Skin of body (tissue), 2 donors: ENCODE data around the gene SLF1. TPM values are rescaled to one million over a fixed set of nuclear protein-coding genes. Genes with fewer than 3 reads are reported as not detected.
"Not testable (repeated sequence)": the region's sequence is repeated elsewhere in the genome, so short reads cannot be mapped to it uniquely, and the experiment has no call there.

Experiments
- DNase-seq: peaks from one replicate; lab custom pipeline; 2025; lab: John Stamatoyannopoulos, UW
- total RNA-seq: library from RNA; depleted of rRNA; stranded (reverse); fragments of >200 nt; gene quantifications from one replicate; pipeline ENCODE4 v1.2.3, GENCODE V29; 2014

SLF1 gene
- 11.0 TPM for total RNA-seq

DNA sequence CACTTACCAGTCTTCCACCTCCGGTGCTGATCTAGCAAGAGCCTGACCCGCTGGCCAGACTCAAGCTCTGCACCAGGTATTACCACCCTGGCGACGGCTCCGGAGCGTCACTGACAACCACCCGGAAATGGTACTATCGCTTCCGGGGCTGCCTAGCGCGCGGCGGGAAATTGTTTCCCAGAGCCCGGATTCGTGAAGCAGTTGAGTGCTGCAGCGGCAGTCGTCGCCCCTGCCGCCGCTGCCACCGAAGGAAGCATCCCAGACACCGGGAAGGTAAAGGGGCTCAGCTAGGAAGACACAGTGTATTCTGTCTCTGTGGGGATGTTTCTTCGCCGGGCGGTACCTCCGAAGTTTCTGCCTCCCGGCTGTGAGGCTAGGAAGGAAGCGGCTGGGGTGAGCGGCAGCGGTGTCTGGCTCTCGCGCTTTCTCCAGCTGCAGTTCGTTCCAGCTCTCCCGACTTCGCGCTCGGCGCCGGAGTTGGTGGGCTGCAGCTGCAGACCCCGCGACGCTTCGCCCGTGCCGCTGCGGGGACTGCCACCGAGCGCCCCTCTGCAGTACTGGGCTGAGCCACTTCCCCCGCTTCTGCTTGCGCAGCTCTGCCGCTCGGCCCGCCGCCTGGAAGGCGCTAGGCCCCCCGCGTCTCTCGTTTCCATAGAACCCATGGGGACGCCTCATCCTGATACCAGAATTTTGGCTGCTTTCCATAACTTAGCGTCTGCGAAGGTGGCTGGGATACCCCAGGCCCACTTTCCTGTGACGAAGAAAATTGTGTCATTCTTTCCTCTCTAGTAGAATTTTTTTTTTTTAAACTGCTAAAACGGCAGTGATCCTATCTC lies at the start of gene SLF1, which contains the start of gene KIAA0825:
SLF1 (plus strand) TSS at position 177 of the 836 bp plus-strand sequence. CDS start 10,142 bp downstream, outside the sequence.
KIAA0825 (minus strand) TSS at position 112 of the 836 bp plus-strand sequence. CDS start 81,478 bp downstream, outside the sequence.
- peak; percentile 82 for DNase-seq

DNA sequence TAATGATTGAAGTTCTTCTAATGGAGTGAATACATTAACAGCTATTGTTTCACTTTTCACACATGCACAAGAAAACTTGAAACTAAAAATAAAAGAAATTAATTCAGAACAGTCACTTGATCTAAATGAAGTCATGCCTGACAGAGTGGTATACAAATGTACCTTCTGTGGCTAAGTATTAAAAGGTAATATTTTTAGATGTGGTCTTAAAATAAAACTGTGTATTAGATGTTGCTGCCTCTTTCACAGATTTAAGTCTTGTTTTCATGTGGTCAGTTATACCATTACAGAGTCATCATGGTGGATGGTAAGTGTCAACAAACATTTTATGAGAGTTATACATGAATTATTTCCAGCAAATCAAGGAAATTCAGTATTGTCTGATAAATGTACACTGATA lies 47.1 kb upstream of the SLF1 start:
- DNase-seq = no peak

DNA sequence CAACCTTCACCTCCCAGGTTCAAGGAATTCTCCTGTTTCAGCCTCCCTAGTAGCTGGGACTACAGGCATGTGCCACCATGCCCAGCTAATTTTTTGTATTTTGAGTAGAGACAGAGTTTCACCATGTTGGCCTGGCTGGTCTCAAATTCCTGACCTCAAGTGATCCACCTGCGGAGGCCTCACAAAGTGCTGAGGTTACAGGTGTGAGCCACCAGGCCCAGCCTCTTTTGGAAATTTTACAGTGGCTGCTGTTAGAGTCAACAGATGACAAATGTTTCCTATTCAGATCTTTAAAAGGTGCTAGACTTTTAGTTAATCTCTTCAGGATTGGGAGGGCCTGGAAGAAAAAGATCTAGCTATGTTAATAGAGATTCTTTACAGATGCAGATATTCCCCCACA lies 45.1 kb upstream of the SLF1 start:
- DNase-seq = not testable (repeated sequence)

DNA sequence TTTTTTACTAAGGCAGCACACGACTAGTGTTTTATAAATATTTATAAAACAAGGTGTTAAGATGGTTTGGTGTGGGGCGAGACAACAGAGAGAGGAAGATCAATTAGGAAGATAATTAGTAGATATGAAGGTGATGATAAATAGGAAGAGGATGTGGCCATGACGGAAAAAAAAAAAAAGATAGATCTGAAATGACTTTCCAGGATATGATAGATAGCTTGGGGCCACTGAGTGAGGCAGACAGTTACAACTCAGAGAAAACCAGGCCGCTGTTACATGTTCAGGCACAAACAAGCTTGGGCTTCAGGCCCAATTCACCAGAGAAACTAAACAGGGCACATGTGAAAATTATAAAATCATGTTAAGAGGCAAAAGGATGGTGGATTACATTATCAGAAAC lies 43.3 kb upstream of the SLF1 start:
- no peak for DNase-seq

DNA sequence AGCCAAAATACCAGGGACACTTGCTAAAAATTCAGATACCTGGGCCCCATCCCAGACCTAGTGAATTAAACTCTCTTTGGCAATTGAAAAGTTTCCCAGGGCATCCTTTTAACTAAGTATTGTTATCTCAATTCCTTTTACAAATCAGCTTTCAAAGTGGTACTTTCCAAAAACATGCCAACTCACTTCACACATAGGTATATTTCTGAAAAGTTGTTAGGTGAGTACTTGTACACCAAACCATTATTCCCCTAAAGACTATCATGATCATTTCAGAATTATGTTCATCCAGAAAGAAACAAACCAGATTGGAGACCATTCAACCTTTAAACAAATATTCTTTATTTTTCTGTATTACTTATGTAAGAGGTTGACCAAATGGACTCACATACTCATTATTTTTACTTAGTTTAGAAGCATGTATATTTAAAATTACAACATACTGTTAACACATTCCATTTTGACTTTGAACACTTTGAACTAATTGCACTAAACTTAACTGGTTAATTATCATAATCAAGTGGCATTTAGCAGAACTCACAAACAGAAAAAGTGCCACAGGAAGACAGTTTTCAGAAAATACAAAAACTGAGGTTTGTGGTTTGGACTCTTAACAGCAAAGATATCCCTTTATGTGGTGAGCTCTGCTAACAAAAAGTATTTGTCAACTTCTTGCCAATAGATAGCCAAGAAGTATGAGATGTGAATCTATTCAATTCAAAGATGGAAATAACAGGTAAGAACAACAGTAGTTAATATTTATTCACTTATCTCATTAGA lies 40.8 kb upstream of the SLF1 start:
- no peak for DNase-seq

DNA sequence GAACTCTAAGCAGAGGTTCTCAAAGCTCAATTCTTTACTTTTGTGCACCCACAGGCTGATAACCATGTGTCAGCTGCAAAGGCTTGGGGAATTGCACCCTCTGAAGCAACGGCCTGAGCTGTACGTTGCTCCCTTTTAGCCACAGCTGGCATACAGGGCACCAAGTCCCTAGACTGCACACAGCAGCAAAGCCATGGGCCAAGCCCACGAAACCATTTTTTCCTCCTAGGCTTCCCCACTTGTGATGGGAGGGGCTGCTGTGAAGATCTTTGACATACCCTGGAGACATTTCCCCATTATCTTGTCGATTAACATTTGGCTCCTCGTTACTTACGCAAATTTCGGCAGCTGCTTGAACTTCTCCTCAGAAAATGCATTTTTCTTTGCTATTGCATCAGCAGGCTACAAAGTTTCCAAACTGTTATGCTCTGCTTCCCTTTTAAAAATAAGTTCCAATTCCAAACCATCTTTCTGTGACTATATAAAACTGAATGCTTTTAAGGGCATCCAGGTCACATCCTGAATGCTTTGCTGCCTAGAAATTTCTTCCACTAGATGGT lies 23.1 kb upstream of the SLF1 start:
- DNase-seq = no peak

DNA sequence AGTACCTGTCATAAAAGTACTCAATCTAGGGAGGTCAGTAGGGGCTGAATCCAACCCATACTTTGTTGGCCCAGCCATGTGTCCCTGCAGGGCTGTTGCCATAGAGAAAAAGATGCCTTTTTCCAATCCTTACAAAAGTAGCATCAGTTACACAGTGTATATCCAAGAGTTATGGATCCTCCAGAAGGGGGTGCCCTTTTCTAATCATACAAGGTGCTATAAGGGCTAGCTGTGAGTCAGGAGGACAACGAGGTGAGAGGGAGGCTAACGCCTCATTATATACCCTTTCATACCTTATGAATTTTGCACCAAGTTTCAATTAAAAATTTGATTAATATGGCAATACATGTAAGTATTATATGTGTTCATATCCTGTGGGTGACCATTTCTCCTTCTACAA lies 4.9 kb upstream of the SLF1 start:
- no peak for DNase-seq

DNA sequence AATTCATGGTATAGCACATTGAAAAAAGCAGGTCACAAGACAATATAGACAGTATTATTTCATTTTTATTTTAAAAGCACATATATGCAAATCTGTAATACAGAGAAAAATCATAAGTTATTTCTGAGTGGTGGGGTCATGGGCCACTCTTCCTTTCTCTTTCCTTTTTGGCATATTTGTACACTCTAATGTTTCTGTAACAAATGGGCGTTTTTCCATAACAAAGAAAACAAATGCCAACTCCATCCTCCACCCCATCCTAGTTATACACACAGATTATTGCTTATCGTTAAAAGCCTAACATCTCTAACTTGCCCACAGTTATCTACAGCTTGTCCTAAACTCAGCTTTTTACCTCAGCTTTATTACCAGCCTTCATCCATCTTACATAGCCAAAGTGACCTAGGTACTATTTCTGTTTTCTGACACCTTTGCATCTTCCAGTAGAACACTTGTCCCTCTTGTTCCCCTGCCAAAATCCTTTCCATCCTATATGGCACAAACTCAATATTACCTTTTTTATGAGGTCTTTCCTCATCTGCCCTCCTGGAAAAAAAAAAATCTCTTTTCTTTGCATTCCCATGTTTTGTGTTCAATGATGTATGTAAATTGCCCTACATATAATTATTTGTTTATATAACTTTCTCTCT lies 4.2 kb upstream of the SLF1 start:
- no peak for DNase-seq

DNA sequence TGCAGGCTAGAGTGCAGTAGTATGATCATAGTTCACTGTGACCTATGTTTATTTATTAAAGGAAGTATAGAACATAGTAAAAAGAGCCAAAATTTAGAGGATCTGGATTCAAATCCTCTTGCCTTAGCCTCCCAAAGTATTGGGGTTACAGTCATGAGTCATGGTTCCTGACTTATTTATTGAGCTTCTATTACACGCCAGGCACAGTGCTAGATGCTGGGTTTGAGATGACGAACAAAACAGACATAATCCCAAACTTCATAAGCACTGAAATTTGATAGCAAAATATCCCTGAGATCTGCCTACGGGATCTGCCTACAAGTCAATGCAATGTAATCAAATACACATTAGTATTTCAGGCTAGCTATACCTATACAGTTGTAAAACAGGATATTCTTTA lies 2.6 kb upstream of the SLF1 start:
- no peak for DNase-seq

DNA sequence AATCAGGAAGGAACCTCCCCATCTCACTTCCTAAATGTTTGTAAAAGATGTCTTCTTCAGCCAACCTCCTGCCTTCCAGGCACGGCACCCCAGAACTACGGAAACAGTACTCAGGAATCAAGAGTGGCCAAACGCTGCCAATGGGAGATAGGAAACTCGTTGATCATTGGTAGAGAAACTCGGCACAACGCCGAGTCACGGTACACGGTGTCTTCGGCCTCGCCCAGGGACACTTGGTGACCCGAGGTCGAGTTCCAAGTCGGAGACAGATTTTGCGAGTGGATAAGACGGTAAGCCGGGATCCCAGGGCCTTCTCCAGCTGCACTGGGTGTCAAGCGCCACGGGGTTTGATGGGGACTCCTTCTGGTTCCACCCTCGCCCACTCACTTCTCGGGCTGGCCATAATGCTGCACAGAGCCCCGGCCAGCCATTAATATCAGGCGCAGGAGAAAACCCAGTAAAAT lies 408 bp upstream of the SLF1 start:
- peak; percentile 60 for DNase-seq

DNA sequence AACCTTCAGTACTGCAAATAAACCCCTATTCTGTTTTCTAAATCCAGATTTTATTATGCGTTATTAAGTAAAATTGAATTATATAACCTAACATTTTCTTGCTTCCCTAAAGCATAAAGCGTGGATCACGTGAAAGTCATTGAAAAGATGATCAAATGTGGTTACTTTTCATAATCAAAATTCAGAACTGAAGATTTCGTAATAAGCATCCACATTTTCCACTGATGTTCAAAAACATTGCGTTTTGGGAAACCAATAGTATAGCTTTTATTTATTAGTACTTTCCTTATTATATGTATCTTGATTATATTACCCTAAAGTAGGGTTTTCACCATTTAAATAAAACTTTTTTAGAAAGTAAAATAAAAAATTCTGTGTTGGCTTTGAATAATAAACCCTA lies 1.8 kb downstream of the SLF1 start:
- DNase-seq = no peak

DNA sequence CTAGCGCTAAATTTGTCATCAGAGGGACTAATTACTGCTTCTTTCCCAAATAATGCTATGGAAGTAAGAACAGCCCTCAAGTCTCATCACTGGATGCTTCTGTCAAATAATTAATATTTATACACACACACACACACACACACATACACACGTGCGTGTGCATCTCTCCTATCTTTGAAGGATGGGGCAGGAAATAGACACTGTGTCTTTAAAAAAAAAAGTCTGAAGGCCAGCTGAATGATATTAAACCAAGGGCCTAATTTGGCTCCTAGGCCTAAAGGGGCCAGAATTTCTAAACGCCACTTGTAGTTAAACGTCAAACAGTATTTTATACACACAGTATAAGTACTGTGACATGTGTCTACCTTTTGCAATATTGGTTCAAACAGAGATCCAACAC lies 3.3 kb downstream of the SLF1 start:
- no peak for DNase-seq

DNA sequence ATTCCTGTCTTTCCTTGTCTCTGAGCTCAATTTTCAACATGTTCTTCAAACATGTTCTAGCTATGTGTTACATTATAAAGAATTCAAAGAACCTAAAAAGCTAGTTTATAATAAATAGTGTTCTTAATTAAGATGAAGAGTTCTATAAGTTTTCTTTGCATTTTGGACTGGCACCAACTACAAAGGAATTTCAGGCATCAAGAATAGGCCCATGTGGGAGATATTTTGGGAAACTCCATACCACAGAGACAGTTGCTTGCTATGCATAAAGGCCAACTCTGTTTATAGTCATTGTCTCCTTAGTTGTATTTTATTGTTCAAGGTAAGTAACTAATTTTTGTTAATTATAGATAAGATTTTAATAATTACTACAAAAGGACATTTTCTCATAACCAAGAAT lies 4.5 kb downstream of the SLF1 start:
- no peak for DNase-seq

DNA sequence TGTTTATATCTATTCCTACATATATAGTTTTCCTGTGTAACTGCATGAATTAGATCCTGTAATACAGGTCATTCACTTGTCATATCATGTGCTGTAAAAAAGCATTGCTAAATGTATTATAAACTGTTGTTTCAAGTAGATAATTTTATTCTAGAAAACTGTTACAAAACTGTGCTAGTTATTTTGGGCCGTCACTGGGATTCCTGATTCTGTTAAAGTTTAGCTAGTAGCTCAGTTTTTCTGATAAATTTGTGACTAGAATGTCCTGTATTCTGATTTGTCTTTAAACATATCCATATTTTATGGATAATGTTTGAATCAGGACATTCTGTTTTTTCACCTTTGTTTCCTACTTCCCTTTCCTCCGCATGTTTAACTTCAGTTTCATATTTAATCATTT lies 5.4 kb downstream of the SLF1 start:
- no peak for DNase-seq

DNA sequence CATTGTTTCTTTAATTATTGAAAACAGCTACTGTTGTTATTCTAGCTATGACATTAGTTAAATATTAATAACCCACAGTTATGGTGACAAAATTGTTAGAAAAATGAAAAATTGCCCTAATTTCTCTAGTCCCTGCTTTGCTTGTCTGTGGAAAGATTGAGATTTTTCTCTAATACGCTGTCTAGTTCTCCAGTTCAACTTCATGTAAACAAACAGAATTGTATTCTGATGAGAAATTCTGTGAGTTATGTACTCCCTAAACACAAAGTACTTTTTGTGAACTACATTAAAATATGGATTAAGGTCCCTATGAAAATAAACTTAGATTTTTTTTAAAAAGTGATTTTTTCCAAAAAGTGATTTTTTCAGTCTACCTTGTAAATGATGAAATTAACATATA lies 8.7 kb downstream of the SLF1 start:
- no peak for DNase-seq

DNA sequence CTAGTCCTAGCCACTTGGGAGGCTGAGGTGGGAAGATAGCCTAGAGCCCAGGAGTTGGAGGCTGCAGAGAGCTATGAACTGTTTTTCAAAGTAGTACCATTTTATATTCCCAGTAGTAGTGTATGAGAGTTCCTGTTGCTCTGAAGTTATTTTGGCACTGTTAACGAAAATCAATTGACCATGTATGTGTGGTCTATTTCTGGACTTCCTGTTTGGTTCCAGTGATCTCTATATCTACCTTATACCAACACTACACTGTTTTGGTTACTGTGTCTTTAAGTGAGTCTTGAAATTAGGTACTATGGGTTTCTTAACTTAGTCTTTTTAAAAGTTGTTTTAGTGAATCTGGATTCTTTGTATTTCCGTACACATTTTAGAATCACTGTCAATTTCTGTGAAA lies 13.6 kb downstream of the SLF1 start:
- no peak for DNase-seq

DNA sequence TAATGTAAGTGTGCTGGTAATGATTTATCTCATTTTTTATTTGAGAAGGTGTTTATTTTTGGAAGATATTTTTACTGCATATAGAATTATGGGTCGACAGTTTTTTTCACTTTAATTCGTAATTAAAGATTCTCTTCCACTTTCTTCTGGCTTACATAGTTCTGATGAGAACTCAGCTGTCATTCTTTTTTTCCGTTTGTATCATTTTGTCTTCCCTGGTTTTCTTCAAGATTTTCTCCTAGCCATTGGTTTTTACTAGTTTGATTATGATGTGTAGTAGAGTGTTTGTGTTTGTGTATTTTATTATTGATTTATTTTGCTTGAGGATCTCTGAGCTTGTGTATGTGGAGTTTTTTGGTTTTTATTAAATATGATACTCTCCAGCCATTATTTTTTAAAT lies 21.7 kb downstream of the SLF1 start:
- no peak for DNase-seq

DNA sequence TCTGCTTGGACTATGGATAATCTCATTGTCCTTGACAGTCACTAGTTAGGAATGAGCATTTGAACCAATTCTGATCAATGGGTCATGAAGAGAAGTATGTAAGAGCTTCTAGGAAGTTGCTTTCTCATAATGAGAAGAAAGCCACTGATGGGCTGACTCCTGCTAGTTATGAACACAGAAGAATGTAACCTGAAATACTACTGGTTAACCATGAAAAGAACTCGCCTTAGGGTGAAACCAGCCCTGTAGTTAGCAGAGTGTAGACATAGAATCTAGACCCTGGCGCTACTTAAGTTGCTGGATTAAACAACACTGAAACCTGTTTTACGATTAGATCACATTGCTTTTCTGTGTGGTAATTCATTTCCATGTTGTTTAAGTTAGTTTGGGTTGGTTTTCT lies 26.6 kb downstream of the SLF1 start:
- DNase-seq = no peak

DNA sequence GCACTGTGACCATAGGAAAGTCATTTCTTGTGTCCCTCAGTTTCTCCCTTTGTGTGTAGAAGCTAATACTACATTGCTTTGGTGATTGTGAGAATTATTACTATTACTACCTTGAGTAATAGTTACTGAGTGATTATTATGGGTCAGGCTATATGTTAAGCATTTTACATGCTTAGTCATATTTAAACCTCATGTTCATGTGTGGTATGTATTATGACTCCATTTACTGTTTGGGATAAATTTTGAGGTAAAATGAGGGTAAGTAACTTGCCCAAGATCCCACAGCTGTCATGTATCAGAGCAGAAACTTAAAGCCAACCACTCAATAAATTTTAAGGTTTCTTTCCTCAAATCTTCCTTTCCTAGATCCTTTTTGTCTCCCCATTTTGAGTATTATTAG lies 28.3 kb downstream of the SLF1 start:
- DNase-seq = no peak

DNA sequence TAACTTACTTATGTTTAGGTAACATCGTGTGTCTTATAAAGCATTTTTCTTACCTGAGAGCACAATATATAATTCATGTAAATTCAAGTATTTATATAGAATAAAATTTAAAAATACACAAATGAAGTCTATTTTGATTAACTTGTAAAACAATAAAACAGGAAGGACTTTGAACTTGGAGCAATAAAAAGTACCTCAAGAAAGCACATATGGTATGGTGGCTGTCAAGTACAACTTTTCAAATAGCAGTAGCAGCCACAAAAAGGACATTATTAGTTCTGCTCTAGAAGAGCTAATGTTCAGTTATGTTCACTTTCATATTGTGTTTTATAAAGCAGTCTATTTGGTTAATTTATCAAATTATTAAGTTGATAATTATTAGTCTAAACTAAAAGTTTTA lies 31.4 kb downstream of the SLF1 start:
- no peak for DNase-seq

DNA sequence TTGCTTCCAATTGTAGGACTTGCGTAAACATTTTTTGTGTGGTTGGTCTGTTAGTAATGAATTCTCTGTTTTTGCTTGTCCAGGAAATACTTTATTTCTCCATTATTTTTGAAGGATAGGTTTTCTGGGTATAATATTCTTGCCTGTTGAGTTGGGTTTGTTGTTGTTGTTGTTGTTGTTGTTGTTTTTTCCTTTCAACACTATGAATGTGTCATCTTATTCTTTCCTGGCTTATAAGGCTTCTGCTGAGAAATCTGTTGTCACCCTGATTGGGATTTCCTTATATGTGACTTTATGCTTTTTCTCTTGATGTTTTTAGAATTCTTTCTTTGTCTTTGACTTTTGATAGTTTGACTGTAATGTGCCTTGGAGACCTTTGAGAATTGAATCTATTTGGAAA lies 39.8 kb downstream of the SLF1 start:
- no peak for DNase-seq

DNA sequence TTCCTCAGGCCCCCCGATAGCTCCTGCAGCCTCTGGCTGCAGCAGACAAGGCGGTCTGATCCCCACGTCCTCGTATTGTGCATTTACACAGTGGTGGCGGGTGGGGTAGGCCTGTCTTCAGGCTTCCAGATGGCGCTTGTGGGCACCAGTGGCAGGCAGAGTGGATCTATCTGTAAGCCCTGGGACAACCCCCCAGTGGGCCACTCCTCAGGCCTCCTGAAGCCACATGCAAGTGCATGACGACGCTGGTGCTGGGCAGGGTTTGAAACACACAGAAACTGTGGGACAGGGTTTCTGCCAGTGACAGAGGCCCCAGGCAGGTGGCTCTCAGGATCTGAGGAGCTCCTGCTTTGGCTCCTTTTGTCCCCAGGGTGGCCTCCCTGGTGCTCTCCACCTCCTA lies 42.0 kb downstream of the SLF1 start:
- no peak for DNase-seq
